Activated CD4-positive, alpha-beta memory T cell treated with anti-CD3 and anti-CD28 coated beads for 36 hours (primary cell): ENCODE data around the gene OR5AP2. TPM values are rescaled to one million over a fixed set of nuclear protein-coding genes. Genes with fewer than 3 reads are reported as not detected.
"Not testable (repeated sequence)": the region's sequence is repeated elsewhere in the genome, so short reads cannot be mapped to it uniquely, and the experiment has no call there.

Experiments used
- CTCF ChIA-PET: fragments of 350-600 bp; sonication (Branson Sonifier 250); formaldehyde crosslinking; loops from one replicate; lab custom pipeline; 2021; ENCODE audit warnings: antibody characterized with exemption, inconsistent platforms; lab: Charles Lee
- POLR2A ChIA-PET: fragments of 350-600 bp; sonication (Branson Sonifier 250); formaldehyde crosslinking; loops from one replicate; lab custom pipeline; 2021; ENCODE audit warnings: antibody characterized with exemption; lab: Charles Lee
- DNase-seq: peaks from one replicate; pipeline ENCODE4 v3.0.0-alpha.2; 2020
- H3K27ac Mint-ChIP-seq: one replicate; pipeline ENCODE4 v1.8.0; 2021; ENCODE audit warnings: mixed read lengths
- H3K27me3 Mint-ChIP-seq: one replicate; pipeline ENCODE4 v1.8.0; 2021; ENCODE audit warnings: mixed read lengths
- H3K36me3 Mint-ChIP-seq: one replicate; pipeline ENCODE4 v1.8.0; 2021; ENCODE audit warnings: mixed read lengths
- H3K4me1 Mint-ChIP-seq: one replicate; pipeline ENCODE4 v1.8.0; 2021; ENCODE audit warnings: low read depth, mixed read lengths
- H3K4me3 Mint-ChIP-seq: one replicate; pipeline ENCODE4 v1.8.0; 2021; ENCODE audit warnings: mild to moderate bottlenecking, mixed read lengths
- H3K9me3 Mint-ChIP-seq: one replicate; pipeline ENCODE4 v1.8.0; 2021; ENCODE audit warnings: mixed read lengths
- intact Hi-C: fragments of 100-400 bp; cut with micrococcal nuclease; formaldehyde crosslinking; loops from one replicate; pipeline ENCODE4 v1.15.1; 2023
- total RNA-seq, 2 experiments: library from RNA; stranded (reverse); gene quantifications; one replicate each; pipeline ENCODE4 v1.2.3, GENCODE V29; 2021

The OR5AP2 gene
- not detected for total RNA-seq

DNA sequence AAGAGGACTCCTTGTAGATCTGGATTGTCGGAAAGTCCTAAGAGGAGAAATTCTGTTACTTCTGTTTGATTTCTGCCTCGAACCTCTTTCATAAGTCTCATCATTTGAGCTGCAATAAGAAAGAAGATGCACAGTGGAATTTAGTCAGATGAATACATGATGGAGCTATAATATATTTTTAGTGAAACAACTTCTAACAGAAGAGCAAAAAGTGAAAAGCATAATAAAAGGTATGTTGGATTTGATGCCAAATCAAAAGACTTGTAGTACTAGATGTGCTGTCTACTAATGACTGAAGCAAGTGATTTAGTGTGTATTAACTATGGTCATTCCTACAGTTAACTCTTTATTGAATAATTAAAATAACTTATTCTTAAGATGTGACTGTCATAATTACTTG, at the start of gene OR5AP2:
Gene OR5AP2 (minus strand): TSS at position 101 of the 400 bp plus-strand sequence. CDS start 0 bp downstream, at position 101.
- POLR2A ChIA-PET, result no interaction called here
- no peak within 1 kb of the TSS for H3K27ac Mint-ChIP-seq
- no peak within 1 kb of the TSS for H3K4me3 Mint-ChIP-seq
- H3K4me1 Mint-ChIP-seq, result no peaks in the 10 kb centered on the region
- H3K9me3 Mint-ChIP-seq, result peaks cover 16% of the 10 kb centered on the region
- no peaks in the 10 kb centered on the region for H3K27me3 Mint-ChIP-seq
- CTCF ChIA-PET, result no interaction called here
- no peak for DNase-seq
- intact Hi-C loops, result no loop called here
- no peaks in the 10 kb centered on the region for H3K36me3 Mint-ChIP-seq

DNA sequence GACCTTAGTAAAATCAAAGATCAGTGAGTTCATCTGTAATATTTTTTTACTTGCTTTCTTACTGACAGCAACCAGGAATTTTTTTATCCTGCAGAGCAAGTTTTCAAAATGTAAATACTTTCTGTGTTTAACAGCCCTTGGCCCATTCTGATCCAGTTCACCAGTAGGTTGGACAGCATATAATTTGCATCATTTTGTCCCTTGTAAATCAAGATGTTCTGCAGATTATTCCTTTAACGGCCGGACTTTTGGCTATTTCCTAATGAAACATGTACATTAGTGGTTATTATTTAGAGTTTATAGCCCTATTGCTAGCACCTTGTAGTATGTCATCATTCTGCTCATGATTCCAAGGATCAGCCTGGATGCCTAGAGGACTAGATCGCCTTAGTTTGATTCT, 48.9 kb upstream of the OR5AP2 start:
- H3K36me3 Mint-ChIP-seq, result not testable (repeated sequence)

GRCh38 chr11:56688554-56689100, 46.4 kb upstream of the OR5AP2 start:
- no peaks in the 10 kb centered on the region for H3K4me1 Mint-ChIP-seq
- POLR2A ChIA-PET, result no interaction called here
- no peaks in the 10 kb centered on the region for H3K36me3 Mint-ChIP-seq
- no peaks in the 10 kb centered on the region for H3K27me3 Mint-ChIP-seq
- H3K4me3 Mint-ChIP-seq, result no peak overlapping the region
- no peak overlapping the region for H3K27ac Mint-ChIP-seq
- no peak for DNase-seq
- H3K9me3 Mint-ChIP-seq, result peaks cover 8% of the 10 kb centered on the region
- intact Hi-C loops, result no loop called here
- CTCF ChIA-PET, result no interaction called here

More for the DNA sequence above, 48.9 kb upstream of the OR5AP2 start:
- CTCF ChIA-PET, intact Hi-C loops, POLR2A ChIA-PET, H3K27ac Mint-ChIP-seq, DNase-seq, H3K4me3 Mint-ChIP-seq, H3K9me3 Mint-ChIP-seq, H3K4me1 Mint-ChIP-seq, H3K27me3 Mint-ChIP-seq: not testable (repeated sequence)

- intact Hi-C loops, result no loop called here
- POLR2A ChIA-PET, result no interaction called here
- CTCF ChIA-PET, result no interaction called here
- Mint-ChIP-seq H3K27me3 (no peaks in the 10 kb centered on the region), H3K4me1 (no peaks in the 10 kb centered on the region), H3K36me3 (no peaks in the 10 kb centered on the region), H3K9me3 (peaks cover 12% of the 10 kb centered on the region), H3K4me3 (no peak overlapping the region), H3K27ac (no peak overlapping the region)
- no peak for DNase-seq
Measured at GRCh38 chr11:56670984-56671383, 28.7 kb upstream of the OR5AP2 start.

DNA sequence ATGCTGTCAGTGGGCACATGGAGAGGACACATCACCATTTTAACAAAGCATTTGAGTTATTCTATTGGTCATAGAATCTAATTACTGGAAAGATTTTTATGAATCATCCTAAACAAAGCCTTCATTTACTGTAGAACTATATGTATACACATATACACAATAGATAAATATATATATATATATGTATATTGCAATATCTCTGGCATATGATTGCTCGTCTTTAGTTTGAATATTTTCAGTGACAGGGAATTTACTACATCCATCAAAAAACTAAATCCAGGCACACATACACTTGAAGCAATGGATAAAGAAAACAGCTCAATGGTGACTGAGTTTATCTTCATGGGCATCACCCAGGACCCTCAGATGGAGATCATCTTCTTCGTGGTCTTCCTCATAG, 21.1 kb upstream of the OR5AP2 start, which contains the start of gene OR5AR1:
Gene OR5AR1 (plus strand): TSS at position 301 of the 400 bp plus-strand sequence. CDS start 0 bp downstream, at position 301.
- H3K27ac Mint-ChIP-seq, result no peak within 1 kb of the TSS
- ChIA-PET CTCF (no interaction called here), POLR2A (no interaction called here)
- no peaks in the 10 kb centered on the region for H3K4me1 Mint-ChIP-seq
- intact Hi-C loops, result no loop called here
- H3K4me3 Mint-ChIP-seq, result no peak within 1 kb of the TSS
- H3K36me3 Mint-ChIP-seq, result no peaks in the 10 kb centered on the region
- no peaks in the 10 kb centered on the region for H3K27me3 Mint-ChIP-seq
- H3K9me3 Mint-ChIP-seq, result peaks cover 9% of the 10 kb centered on the region
- no peak for DNase-seq

DNA sequence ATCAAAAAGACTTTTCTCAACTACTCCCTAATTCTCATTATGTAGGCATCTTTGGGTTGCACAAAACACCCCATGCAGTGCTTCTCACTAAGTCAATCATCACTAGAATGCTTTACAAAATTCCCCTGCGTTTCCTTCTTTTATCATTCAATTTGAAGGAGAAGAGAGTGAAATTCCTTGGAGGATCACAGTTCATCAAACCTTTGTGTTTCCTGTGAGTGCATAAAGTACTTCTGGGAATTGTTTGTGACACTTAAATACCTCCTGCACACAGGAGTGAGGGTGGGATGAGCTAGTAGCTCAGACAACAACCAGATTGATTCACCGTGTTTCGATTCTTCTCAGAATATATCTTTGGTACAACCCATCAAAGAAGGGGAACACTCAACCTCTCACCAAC, 17.5 kb upstream of the OR5AP2 start:
- no peak overlapping the region for H3K27ac Mint-ChIP-seq
- no peak overlapping the region for H3K4me3 Mint-ChIP-seq
- intact Hi-C loops, result no loop called here
- no peaks in the 10 kb centered on the region for H3K36me3 Mint-ChIP-seq
- peaks cover 14% of the 10 kb centered on the region for H3K9me3 Mint-ChIP-seq
- no peaks in the 10 kb centered on the region for H3K4me1 Mint-ChIP-seq
- ChIA-PET POLR2A (no interaction called here), CTCF (no interaction called here)
- no peaks in the 10 kb centered on the region for H3K27me3 Mint-ChIP-seq
- DNase-seq, result no peak

DNA sequence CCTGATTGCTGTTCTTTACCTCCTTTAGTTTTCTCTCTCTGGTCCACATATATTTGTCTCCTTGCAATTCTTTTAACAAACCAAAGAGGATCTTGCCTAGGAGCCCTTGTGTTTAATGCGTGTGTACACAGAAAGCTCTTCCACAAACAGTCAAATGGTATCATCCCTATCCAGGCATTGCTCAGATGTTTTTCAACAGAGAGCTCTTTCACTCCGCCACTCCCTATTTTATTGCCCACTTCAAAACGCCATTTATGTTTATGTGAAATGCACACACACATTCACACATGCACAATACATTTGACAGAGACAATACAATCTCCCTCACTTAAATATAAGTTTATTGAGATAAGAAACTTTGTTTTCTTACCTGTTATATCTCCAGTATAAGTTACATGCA, 4.7 kb downstream of the OR5AP2 start:
- ChIA-PET CTCF (no interaction called here), POLR2A (no interaction called here)
- Mint-ChIP-seq H3K36me3 (no peaks in the 10 kb centered on the region), H3K4me1 (no peaks in the 10 kb centered on the region), H3K27ac (no peak overlapping the region), H3K9me3 (peaks cover 12% of the 10 kb centered on the region), H3K27me3 (no peaks in the 10 kb centered on the region), H3K4me3 (no peak overlapping the region)
- intact Hi-C loops, result no loop called here
- no peak for DNase-seq

DNA sequence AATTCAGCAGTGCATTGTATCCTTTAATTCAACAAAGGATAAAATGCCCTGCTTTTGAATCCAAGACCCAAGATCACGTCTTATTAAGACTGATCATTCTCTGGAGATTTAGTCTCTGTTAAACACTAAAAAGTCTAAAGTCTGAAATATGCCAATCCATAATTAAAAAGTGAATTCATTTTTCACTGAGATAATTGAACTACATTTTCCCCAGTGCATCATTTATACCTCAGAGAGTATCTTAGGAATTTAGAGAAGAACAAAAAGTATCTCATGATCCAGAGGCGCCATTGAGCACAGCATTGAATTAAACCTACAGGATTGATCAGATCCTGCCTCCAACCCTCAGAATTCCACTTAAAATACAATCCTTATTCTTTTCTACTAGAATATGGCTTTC, 5.4 kb downstream of the OR5AP2 start:
- intact Hi-C loops, result no loop called here
- Mint-ChIP-seq H3K4me1 (no peaks in the 10 kb centered on the region), H3K4me3 (no peak overlapping the region), H3K36me3 (no peaks in the 10 kb centered on the region), H3K9me3 (peaks cover 10% of the 10 kb centered on the region), H3K27me3 (no peaks in the 10 kb centered on the region), H3K27ac (no peak overlapping the region)
- DNase-seq, result no peak
- POLR2A ChIA-PET, result no interaction called here
- CTCF ChIA-PET, result no interaction called here

GRCh38 chr11:56632329-56632728, 9.9 kb downstream of the OR5AP2 start:
- Mint-ChIP-seq H3K9me3 (peaks cover 13% of the 10 kb centered on the region), H3K36me3 (no peaks in the 10 kb centered on the region), H3K4me3 (no peak overlapping the region), H3K4me1 (no peaks in the 10 kb centered on the region), H3K27me3 (no peaks in the 10 kb centered on the region), H3K27ac (no peak overlapping the region)
- POLR2A ChIA-PET, result no interaction called here
- CTCF ChIA-PET, result no interaction called here
- intact Hi-C loops, result no loop called here
- DNase-seq, result no peak

GRCh38 chr11:56625946-56626345, 16.3 kb downstream of the OR5AP2 start:
- Mint-ChIP-seq H3K36me3 (no peaks in the 10 kb centered on the region), H3K4me3 (no peak overlapping the region), H3K27me3 (no peaks in the 10 kb centered on the region), H3K27ac (no peak overlapping the region), H3K9me3 (peaks cover 12% of the 10 kb centered on the region), H3K4me1 (no peaks in the 10 kb centered on the region)
- intact Hi-C loops, result no loop called here
- ChIA-PET CTCF (no interaction called here), POLR2A (no interaction called here)
- DNase-seq, result no peak

DNA sequence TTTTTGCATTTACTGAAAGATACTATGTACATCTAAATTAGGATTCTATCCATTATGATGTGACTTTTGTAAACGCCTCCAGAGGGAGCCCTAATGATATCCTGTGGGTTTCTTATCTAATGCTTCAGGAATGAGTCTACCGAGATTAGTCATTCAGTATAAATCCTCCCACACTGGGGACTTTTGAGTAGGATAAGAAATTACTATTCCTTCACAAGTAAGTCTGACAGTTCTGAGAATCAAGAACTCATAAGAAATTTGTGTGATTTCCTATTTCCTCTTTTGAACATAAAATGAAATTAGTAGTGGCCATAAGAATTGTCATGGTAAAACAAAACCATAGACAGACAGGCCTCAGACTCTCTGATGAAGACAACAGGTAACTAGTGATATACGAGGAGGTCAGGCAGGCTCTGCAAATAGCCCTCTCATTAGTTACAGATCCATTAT, 17.6 kb downstream of the OR5AP2 start:
- H3K27me3 Mint-ChIP-seq, result no peaks in the 10 kb centered on the region
- H3K4me1 Mint-ChIP-seq, result no peaks in the 10 kb centered on the region
- intact Hi-C loops, result loop anchor here (1.0 kb wide), 1 partner anchor 159 kb away; no protein-coding TSS in a partner anchor
- peaks cover 8% of the 10 kb centered on the region for H3K9me3 Mint-ChIP-seq
- DNase-seq, result no peak
- no peaks in the 10 kb centered on the region for H3K36me3 Mint-ChIP-seq
- POLR2A ChIA-PET, result no interaction called here
- CTCF ChIA-PET, result no interaction called here
- no peak overlapping the region for H3K27ac Mint-ChIP-seq
- no peak overlapping the region for H3K4me3 Mint-ChIP-seq

DNA sequence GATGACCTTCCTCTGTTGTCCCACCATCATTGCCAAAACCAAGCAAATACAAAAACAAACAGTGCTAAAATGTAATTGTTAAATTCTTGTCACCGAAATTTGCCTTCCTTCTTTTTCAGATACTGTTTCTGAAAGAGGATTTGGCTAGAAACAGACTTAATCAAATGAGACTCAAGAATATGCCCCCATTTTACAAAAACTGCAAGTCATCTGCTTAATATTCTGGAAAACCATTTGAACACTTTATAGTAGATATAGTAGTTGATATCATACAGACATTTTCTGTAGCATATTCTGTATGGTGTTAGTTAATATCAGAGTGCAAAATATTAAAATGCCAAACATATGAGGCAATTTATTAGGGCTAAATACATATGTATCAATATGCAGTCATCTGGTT, 31.1 kb downstream of the OR5AP2 start:
- POLR2A ChIA-PET, result no interaction called here

GRCh38 chr11:56592088-56592717, 50.0 kb downstream of the OR5AP2 start:
- CTCF ChIA-PET, POLR2A ChIA-PET, H3K27ac Mint-ChIP-seq: not testable (repeated sequence)

More for the DNA sequence above, 31.1 kb downstream of the OR5AP2 start:
- H3K27ac Mint-ChIP-seq, result no peak overlapping the region
- no peak for DNase-seq
- CTCF ChIA-PET, result no interaction called here
- H3K27me3 Mint-ChIP-seq, result no peaks in the 10 kb centered on the region
- no peak overlapping the region for H3K4me3 Mint-ChIP-seq
- intact Hi-C loops, result no loop called here
- no peaks in the 10 kb centered on the region for H3K36me3 Mint-ChIP-seq
- no peaks in the 10 kb centered on the region for H3K4me1 Mint-ChIP-seq
- H3K9me3 Mint-ChIP-seq, result peaks cover 6% of the 10 kb centered on the region

More at GRCh38 chr11:56592088-56592717, 50.0 kb downstream of the OR5AP2 start:
- H3K9me3 Mint-ChIP-seq, H3K27me3 Mint-ChIP-seq, H3K4me3 Mint-ChIP-seq, DNase-seq, H3K4me1 Mint-ChIP-seq, intact Hi-C loops, H3K36me3 Mint-ChIP-seq: not testable (repeated sequence)
